GM23338 (cell line): ENCODE results near the gene KIAA0040. TPM values are rescaled to one million over a fixed set of nuclear protein-coding genes. Genes with fewer than 3 reads are reported as not detected.

Experiments
- ATAC-seq: fragments of 200-7000 bp; cut with Tn5 transposase; 3 replicates; pipeline ENCODE4 v1.9.1; 2020
- DNase-seq: peaks from one replicate; pipeline ENCODE4 v3.0.0-alpha.2; 2015; ENCODE audit warnings: low spot score
- H2AFZ ChIP-seq: fragments of 200-600 bp; sonication (generic); 2 replicates; pipeline ENCODE4 v1.8.0; 2016; ENCODE audit warnings: antibody characterized with exemption, mild to moderate bottlenecking, moderate library complexity
- H3F3A ChIP-seq: fragments of 200-600 bp; sonication (generic); replicated peaks from 2 replicates; pipeline ENCODE4 v1.8.0; 2017; ENCODE audit warnings: antibody characterized with exemption, mixed run types, low read depth
- H3K27ac ChIP-seq: fragments of 200-600 bp; sonication (generic); 2 replicates; pipeline ENCODE4 v1.6.1; 2016; ENCODE audit warnings: low read depth
- H3K27me3 ChIP-seq: fragments of 200-600 bp; sonication (generic); 2 replicates; pipeline ENCODE4 v1.8.0; 2016; ENCODE audit warnings: mild to moderate bottlenecking, mixed run types, moderate library complexity; ENCODE audit not compliant: insufficient read depth
- H3K36me3 ChIP-seq: fragments of 200-600 bp; sonication (generic); 2 replicates; pipeline ENCODE4 v1.8.0; 2016; ENCODE audit warnings: mild to moderate bottlenecking; ENCODE audit not compliant: insufficient read depth
- H3K4me1 ChIP-seq: fragments of 200-600 bp; sonication (generic); 2 replicates; pipeline ENCODE4 v1.8.0; 2016; ENCODE audit warnings: mild to moderate bottlenecking, moderate library complexity; ENCODE audit not compliant: insufficient read depth
- H3K4me2 ChIP-seq: fragments of 200-600 bp; sonication (generic); 2 replicates; pipeline ENCODE4 v1.7.1; 2017; ENCODE audit warnings: mixed run types
- H3K4me3 ChIP-seq: fragments of 200-600 bp; sonication (generic); 2 replicates; pipeline ENCODE4 v1.6.1; 2016; ENCODE audit warnings: mixed run types
- H3K79me2 ChIP-seq: fragments of 200-600 bp; sonication (generic); replicated peaks from 2 replicates; pipeline ENCODE4 v1.8.0; 2017; ENCODE audit warnings: mild to moderate bottlenecking; ENCODE audit not compliant: insufficient read depth
- H3K9me2 ChIP-seq: fragments of 200-600 bp; sonication (generic); 2 replicates; pipeline ENCODE4 v1.8.0; 2017; ENCODE audit not compliant: insufficient read depth
- H4K20me1 ChIP-seq: fragments of 200-600 bp; sonication (generic); replicated peaks from 2 replicates; pipeline ENCODE4 v1.8.0; 2017; ENCODE audit warnings: mild to moderate bottlenecking; ENCODE audit not compliant: insufficient read depth
- H3K27ac Mint-ChIP-seq: 2 replicates; pipeline ENCODE4 v1.8.0; 2020; ENCODE audit warnings: inconsistent platforms, mild to moderate bottlenecking, moderate library complexity, mixed read lengths
- H3K27me3 Mint-ChIP-seq: 3 replicates; pipeline ENCODE4 v1.8.0; 2022; ENCODE audit warnings: low read depth, mild to moderate bottlenecking, moderate library complexity, mixed read lengths, inconsistent platforms; ENCODE audit not compliant: insufficient read depth, poor library complexity
- H3K36me3 Mint-ChIP-seq: 3 replicates; pipeline ENCODE4 v1.8.0; 2021; ENCODE audit warnings: low read depth, mild to moderate bottlenecking, inconsistent platforms, moderate library complexity, mixed read lengths
- H3K4me1 Mint-ChIP-seq: 3 replicates; pipeline ENCODE4 v1.8.0; 2020; ENCODE audit warnings: mild to moderate bottlenecking, inconsistent platforms, mixed read lengths
- H3K4me3 Mint-ChIP-seq: 3 replicates; pipeline ENCODE4 v1.8.0; 2021; ENCODE audit warnings: moderate library complexity, mild to moderate bottlenecking, inconsistent platforms, mixed read lengths
- H3K9me3 Mint-ChIP-seq: 3 replicates; pipeline ENCODE4 v1.8.0; 2020; ENCODE audit warnings: moderate library complexity, mild to moderate bottlenecking, inconsistent platforms, mixed read lengths
- CREB1 ChIP-seq: fragments of 250-450 bp; sonication (Bioruptor Pico); IDR thresholded peaks from 2 replicates; pipeline ENCODE4 v1.5.0; 2020; ENCODE audit warnings: low read depth, mild to moderate bottlenecking, moderate library complexity
- EZH2 ChIP-seq: fragments of 200-600 bp; sonication (generic); IDR thresholded peaks from one replicate; pipeline ENCODE4 v1.8.0; 2017; ENCODE audit warnings: antibody characterized with exemption, mild to moderate bottlenecking, low read depth; ENCODE audit not compliant: unreplicated experiment
- EZH2phosphoT487 ChIP-seq: fragments of 200-600 bp; sonication (generic); IDR thresholded peaks from one replicate; pipeline ENCODE4 v1.8.1; 2018; ENCODE audit warnings: antibody characterized with exemption; ENCODE audit not compliant: unreplicated experiment
- JUNB ChIP-seq: IDR thresholded peaks from one replicate; pipeline ENCODE4 v1.6.1; 2016; ENCODE audit warnings: antibody characterized with exemption; ENCODE audit not compliant: unreplicated experiment
- NANOG ChIP-seq: IDR thresholded peaks from 2 replicates; pipeline ENCODE4 v1.6.1; 2016; ENCODE audit warnings: antibody characterized with exemption, borderline replicate concordance
- POLR2AphosphoS5 ChIP-seq: IDR thresholded peaks from 2 replicates; pipeline ENCODE4 v1.6.1; 2016; ENCODE audit warnings: antibody characterized with exemption, low read depth
- STAT1 ChIP-seq: IDR thresholded peaks from one replicate; pipeline ENCODE4 v1.6.1; 2016; ENCODE audit warnings: antibody characterized with exemption; ENCODE audit not compliant: unreplicated experiment
- ZNF114 ChIP-seq: fragments of 250-450 bp; sonication (Bioruptor Pico); IDR thresholded peaks from 2 replicates; pipeline ENCODE4 v1.5.0; 2020; ENCODE audit warnings: mild to moderate bottlenecking, moderate library complexity
- ZNF331 ChIP-seq: fragments of 250-450 bp; sonication (Bioruptor Pico); IDR thresholded peaks from 2 replicates; pipeline ENCODE4 v1.5.0; 2020; ENCODE audit warnings: low read depth, mild to moderate bottlenecking, moderate library complexity
- ZNF462 ChIP-seq: fragments of 250-450 bp; sonication (Bioruptor Pico); IDR thresholded peaks from 2 replicates; pipeline ENCODE4 v1.5.0; 2020; ENCODE audit warnings: mild to moderate bottlenecking, moderate library complexity
- polyA plus RNA-seq: library from polyadenylated mRNA; unstranded; fragments of >200 nt; fragmentation: Nextera tagmentation; extraction: Ambion mirVana; gene quantifications from 2 replicates; pipeline ENCODE4 v1.2.1, GENCODE V29; 2016
- total RNA-seq: library from RNA; depleted of rRNA; stranded (reverse); fragments of >200 nt; shearing (Covaris generic); gene quantifications from 2 replicates; pipeline ENCODE4 v1.2.3, GENCODE V29; 2014
- TF ChIP-seq, protein P1 (sequence below), 2 experiments: fragments of 200-600 bp in 1 of 2; sonication (generic) in 1 of 2; conservative IDR thresholded peaks; 2 replicates each; pipeline versions ENCODE4 v1.5.1 to v1.6.1; 2016 to 2017; ENCODE audit warnings: antibody characterized with exemption in 2 of 2, low read depth in 2 of 2, mild to moderate bottlenecking in 2 of 2, moderate library complexity in 1 of 2
- TF ChIP-seq, protein P2 (sequence below): IDR thresholded peaks from one replicate; pipeline ENCODE4 v1.6.1; 2018; ENCODE audit warnings: antibody characterized with exemption; ENCODE audit not compliant: unreplicated experiment
- TF ChIP-seq, protein P3 (sequence below): IDR thresholded peaks from 2 replicates; pipeline ENCODE4 v1.6.1; 2016; ENCODE audit warnings: antibody characterized with exemption

The KIAA0040 gene
- total and polyA plus RNA-seq, 2 experiments from 2014 or later: 7.0 to 11.9 TPM

DNA sequence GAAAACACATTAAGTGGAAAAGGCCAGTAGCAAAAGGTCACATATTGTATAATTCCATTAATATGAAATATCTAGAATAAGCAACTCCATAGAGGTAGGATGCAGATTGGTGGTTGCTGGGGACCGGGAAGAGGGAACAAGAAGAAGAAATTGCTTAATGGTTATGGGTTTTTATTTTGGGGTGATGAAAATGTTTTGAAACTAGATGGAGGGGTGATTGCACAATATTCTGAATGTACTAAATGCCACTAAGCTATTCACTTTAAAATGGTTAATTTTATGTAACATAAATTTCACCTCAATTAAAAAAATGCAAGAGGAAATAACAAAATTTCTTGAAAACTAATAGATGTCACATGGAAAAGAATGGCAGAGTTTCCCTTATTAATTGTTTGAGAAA lies 6.7 kb downstream of the KIAA0040 start:
- peaks cover 5% of the 10 kb centered on the region for H3K27me3 Mint-ChIP-seq
- Histone ChIP-seq H3K4me2 (no peak overlapping the region), H4K20me1 (no peaks in the 10 kb centered on the region), H3K4me3 (no peak overlapping the region), H3K79me2 (no peaks in the 10 kb centered on the region), H3K4me1 (peaks cover 5% of the 10 kb centered on the region; the same call in 1 of the 2 replicates), H3K27me3 (peaks cover under 1% of the 10 kb centered on the region; the same call in 1 of the 2 replicates), H2AFZ (no peak overlapping the region), H3F3A (no peaks in the 10 kb centered on the region), H3K9me2 (no peaks in the 10 kb centered on the region), H3K27ac (no peak overlapping the region), H3K36me3 (no peaks in the 10 kb centered on the region)
- ATAC-seq: no peak
- no peak for TF ChIP-seq CREB1 (CRISPR knock-in tag)
- TF ChIP-seq ZNF331 (CRISPR knock-in tag): no peak
- TF ChIP-seq ZNF462 (CRISPR knock-in tag): no peak
- TF ChIP-seq, protein P1, sequence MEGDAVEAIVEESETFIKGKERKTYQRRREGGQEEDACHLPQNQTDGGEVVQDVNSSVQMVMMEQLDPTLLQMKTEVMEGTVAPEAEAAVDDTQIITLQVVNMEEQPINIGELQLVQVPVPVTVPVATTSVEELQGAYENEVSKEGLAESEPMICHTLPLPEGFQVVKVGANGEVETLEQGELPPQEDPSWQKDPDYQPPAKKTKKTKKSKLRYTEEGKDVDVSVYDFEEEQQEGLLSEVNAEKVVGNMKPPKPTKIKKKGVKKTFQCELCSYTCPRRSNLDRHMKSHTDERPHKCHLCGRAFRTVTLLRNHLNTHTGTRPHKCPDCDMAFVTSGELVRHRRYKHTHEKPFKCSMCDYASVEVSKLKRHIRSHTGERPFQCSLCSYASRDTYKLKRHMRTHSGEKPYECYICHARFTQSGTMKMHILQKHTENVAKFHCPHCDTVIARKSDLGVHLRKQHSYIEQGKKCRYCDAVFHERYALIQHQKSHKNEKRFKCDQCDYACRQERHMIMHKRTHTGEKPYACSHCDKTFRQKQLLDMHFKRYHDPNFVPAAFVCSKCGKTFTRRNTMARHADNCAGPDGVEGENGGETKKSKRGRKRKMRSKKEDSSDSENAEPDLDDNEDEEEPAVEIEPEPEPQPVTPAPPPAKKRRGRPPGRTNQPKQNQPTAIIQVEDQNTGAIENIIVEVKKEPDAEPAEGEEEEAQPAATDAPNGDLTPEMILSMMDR (conservative IDR thresholded peaks at IDR 0.05; ENCODE audit: low read depth in 2 of 2): no peak
- no peak for TF ChIP-seq POLR2AphosphoS5
- no peak for TF ChIP-seq NANOG
- no peak for TF ChIP-seq EZH2phosphoT487
- no peak for TF ChIP-seq ZNF114 (CRISPR knock-in tag)
- TF ChIP-seq, protein P2, sequence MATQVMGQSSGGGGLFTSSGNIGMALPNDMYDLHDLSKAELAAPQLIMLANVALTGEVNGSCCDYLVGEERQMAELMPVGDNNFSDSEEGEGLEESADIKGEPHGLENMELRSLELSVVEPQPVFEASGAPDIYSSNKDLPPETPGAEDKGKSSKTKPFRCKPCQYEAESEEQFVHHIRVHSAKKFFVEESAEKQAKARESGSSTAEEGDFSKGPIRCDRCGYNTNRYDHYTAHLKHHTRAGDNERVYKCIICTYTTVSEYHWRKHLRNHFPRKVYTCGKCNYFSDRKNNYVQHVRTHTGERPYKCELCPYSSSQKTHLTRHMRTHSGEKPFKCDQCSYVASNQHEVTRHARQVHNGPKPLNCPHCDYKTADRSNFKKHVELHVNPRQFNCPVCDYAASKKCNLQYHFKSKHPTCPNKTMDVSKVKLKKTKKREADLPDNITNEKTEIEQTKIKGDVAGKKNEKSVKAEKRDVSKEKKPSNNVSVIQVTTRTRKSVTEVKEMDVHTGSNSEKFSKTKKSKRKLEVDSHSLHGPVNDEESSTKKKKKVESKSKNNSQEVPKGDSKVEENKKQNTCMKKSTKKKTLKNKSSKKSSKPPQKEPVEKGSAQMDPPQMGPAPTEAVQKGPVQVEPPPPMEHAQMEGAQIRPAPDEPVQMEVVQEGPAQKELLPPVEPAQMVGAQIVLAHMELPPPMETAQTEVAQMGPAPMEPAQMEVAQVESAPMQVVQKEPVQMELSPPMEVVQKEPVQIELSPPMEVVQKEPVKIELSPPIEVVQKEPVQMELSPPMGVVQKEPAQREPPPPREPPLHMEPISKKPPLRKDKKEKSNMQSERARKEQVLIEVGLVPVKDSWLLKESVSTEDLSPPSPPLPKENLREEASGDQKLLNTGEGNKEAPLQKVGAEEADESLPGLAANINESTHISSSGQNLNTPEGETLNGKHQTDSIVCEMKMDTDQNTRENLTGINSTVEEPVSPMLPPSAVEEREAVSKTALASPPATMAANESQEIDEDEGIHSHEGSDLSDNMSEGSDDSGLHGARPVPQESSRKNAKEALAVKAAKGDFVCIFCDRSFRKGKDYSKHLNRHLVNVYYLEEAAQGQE: no peak
- no peak for TF ChIP-seq STAT1
- TF ChIP-seq, protein P3, sequence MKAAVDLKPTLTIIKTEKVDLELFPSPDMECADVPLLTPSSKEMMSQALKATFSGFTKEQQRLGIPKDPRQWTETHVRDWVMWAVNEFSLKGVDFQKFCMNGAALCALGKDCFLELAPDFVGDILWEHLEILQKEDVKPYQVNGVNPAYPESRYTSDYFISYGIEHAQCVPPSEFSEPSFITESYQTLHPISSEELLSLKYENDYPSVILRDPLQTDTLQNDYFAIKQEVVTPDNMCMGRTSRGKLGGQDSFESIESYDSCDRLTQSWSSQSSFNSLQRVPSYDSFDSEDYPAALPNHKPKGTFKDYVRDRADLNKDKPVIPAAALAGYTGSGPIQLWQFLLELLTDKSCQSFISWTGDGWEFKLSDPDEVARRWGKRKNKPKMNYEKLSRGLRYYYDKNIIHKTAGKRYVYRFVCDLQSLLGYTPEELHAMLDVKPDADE: no peak
- no peak for TF ChIP-seq EZH2
- TF ChIP-seq JUNB: no peak
- no peaks in the 10 kb centered on the region for H3K9me3 Mint-ChIP-seq
- no peak overlapping the region for H3K4me3 Mint-ChIP-seq
- DNase-seq: no peak
- H3K4me1 Mint-ChIP-seq: peaks cover 10% of the 10 kb centered on the region
- no peaks in the 10 kb centered on the region; the same call in 2 of the 3 replicates for H3K36me3 Mint-ChIP-seq
- no peak overlapping the region for H3K27ac Mint-ChIP-seq
